ENCODE data around the gene CYB5R3. TPM values are rescaled to one million over a fixed set of nuclear protein-coding genes. Genes with fewer than 3 reads are reported as not detected.

Gene CYB5R3
- total RNA-seq, 1 donor from 2014 or later: 77.3 TPM

GRCh38 chr22:42613872-42614301 lies 35.3 kb downstream of the CYB5R3 start:
- H3K27ac Mint-ChIP-seq: peak overlapping the region; percentile 99
- TF ChIP-seq CTCF (IDR thresholded peaks at IDR 0.05; ENCODE audit: unreplicated experiment): no peak
- peak overlapping the region; percentile 98 for H3K4me3 Mint-ChIP-seq (ENCODE audit: low read depth)
- H3K36me3 Mint-ChIP-seq (ENCODE audit: insufficient read depth): peaks cover 10% of the 10 kb centered on the region
- H3K4me1 Mint-ChIP-seq (ENCODE audit: low read depth): peaks cover 26% of the 10 kb centered on the region
- no peaks in the 10 kb centered on the region for H3K27me3 Mint-ChIP-seq
- no peak for DNase-seq (ENCODE audit: low spot score, unreplicated experiment)
- H3K9me3 Mint-ChIP-seq (ENCODE audit: low read depth): no peaks in the 10 kb centered on the region

- H3K4me3 Mint-ChIP-seq (ENCODE audit: low read depth): peak overlapping the region; percentile 44
- H3K36me3 Mint-ChIP-seq (ENCODE audit: insufficient read depth): peaks cover 18% of the 10 kb centered on the region
- H3K27ac Mint-ChIP-seq: no peak overlapping the region
- no peaks in the 10 kb centered on the region for H3K27me3 Mint-ChIP-seq
- no peaks in the 10 kb centered on the region for H3K9me3 Mint-ChIP-seq (ENCODE audit: low read depth)
- peaks cover 26% of the 10 kb centered on the region for H3K4me1 Mint-ChIP-seq (ENCODE audit: low read depth)
- no peak for TF ChIP-seq CTCF (IDR thresholded peaks at IDR 0.05; ENCODE audit: unreplicated experiment)
- no peak for DNase-seq (ENCODE audit: low spot score, unreplicated experiment)
These were observed 36.9 kb downstream of the CYB5R3 start for GRCh38 chr22:42612336-42612735.

GRCh38 chr22:42611051-42611450 lies 38.1 kb downstream of the CYB5R3 start:
- peaks cover 26% of the 10 kb centered on the region for H3K4me1 Mint-ChIP-seq (ENCODE audit: low read depth)
- H3K27me3 Mint-ChIP-seq: no peaks in the 10 kb centered on the region
- H3K27ac Mint-ChIP-seq: peak overlapping the region; percentile 45
- peak overlapping the region; percentile 19 for H3K4me3 Mint-ChIP-seq (ENCODE audit: low read depth)
- no peaks in the 10 kb centered on the region for H3K9me3 Mint-ChIP-seq (ENCODE audit: low read depth)
- no peak for TF ChIP-seq CTCF (IDR thresholded peaks at IDR 0.05; ENCODE audit: unreplicated experiment)
- H3K36me3 Mint-ChIP-seq (ENCODE audit: insufficient read depth): peaks cover 23% of the 10 kb centered on the region
- DNase-seq (ENCODE audit: low spot score, unreplicated experiment): no peak

- no peak for DNase-seq (ENCODE audit: low spot score, unreplicated experiment)
- peak overlapping the region; percentile 77 for H3K27ac Mint-ChIP-seq
- no peaks in the 10 kb centered on the region for H3K27me3 Mint-ChIP-seq
- no peak overlapping the region for H3K4me3 Mint-ChIP-seq (ENCODE audit: low read depth)
- H3K4me1 Mint-ChIP-seq (ENCODE audit: low read depth): peaks cover 19% of the 10 kb centered on the region
- peaks cover 25% of the 10 kb centered on the region for H3K36me3 Mint-ChIP-seq (ENCODE audit: insufficient read depth)
- H3K9me3 Mint-ChIP-seq (ENCODE audit: low read depth): no peaks in the 10 kb centered on the region
- TF ChIP-seq CTCF (IDR thresholded peaks at IDR 0.05; ENCODE audit: unreplicated experiment): no peak
These were observed 39.0 kb downstream of the CYB5R3 start for GRCh38 chr22:42610186-42610585.

- H3K4me1 Mint-ChIP-seq (ENCODE audit: low read depth): peaks cover 17% of the 10 kb centered on the region
- H3K27me3 Mint-ChIP-seq: no peaks in the 10 kb centered on the region
- H3K36me3 Mint-ChIP-seq (ENCODE audit: insufficient read depth): peaks cover 25% of the 10 kb centered on the region
- TF ChIP-seq CTCF (IDR thresholded peaks at IDR 0.05; ENCODE audit: unreplicated experiment): no peak
- H3K9me3 Mint-ChIP-seq (ENCODE audit: low read depth): no peaks in the 10 kb centered on the region
- peak overlapping the region; percentile 80 for H3K27ac Mint-ChIP-seq
- H3K4me3 Mint-ChIP-seq (ENCODE audit: low read depth): no peak overlapping the region
- DNase-seq (ENCODE audit: low spot score, unreplicated experiment): no peak
These were observed 40.3 kb downstream of the CYB5R3 start for GRCh38 chr22:42608823-42609361.

All from progenitor cell of endocrine pancreas (in vitro differentiated cells).